Fibroblast of lung (primary cell): ENCODE data around the gene TBC1D10B. TPM values are rescaled to one million over a fixed set of nuclear protein-coding genes. Genes with fewer than 3 reads are reported as not detected.

Experiments
- DNase-seq, 2 donors: peaks; one replicate each; pipeline versions ENCODE4 v3.0.0 to v3.0.0-alpha.2; 2010; ENCODE audit warnings: low read depth in 2 of 2
- H2AFZ ChIP-seq: 2 replicates; pipeline ENCODE4 v1.5.1; 2012; ENCODE audit warnings: low read length, control low read depth, inconsistent platforms
- H3K27ac ChIP-seq: 2 replicates; pipeline ENCODE4 v1.5.1; 2011; ENCODE audit warnings: low read length, control low read depth; ENCODE audit not compliant: insufficient read depth
- H3K27me3 ChIP-seq: 2 replicates; pipeline ENCODE4 v1.5.1; 2011; ENCODE audit warnings: mild to moderate bottlenecking, low read length; ENCODE audit not compliant: control insufficient read depth, insufficient read depth
- H3K36me3 ChIP-seq: 2 replicates; pipeline ENCODE4 v1.5.1; 2011; ENCODE audit warnings: low read length; ENCODE audit not compliant: control insufficient read depth, insufficient read depth
- H3K4me1 ChIP-seq: 2 replicates; pipeline ENCODE4 v1.5.1; 2011; ENCODE audit warnings: low read length; ENCODE audit not compliant: control insufficient read depth, insufficient read depth; ENCODE audit errors: extremely low read depth
- H3K4me2 ChIP-seq: 2 replicates; pipeline ENCODE4 v1.5.1; 2011; ENCODE audit warnings: low read length, control low read depth; ENCODE audit not compliant: insufficient read depth; ENCODE audit errors: extremely low read depth
- H3K4me3 ChIP-seq, 4 experiments: fragments of 200-600 bp in 1 of 4; sonication (generic) in 1 of 4; replicated peaks in 1 of 4; 2 replicates each; pipeline ENCODE4 v1.5.1; 2011 to 2016; ENCODE audit warnings: low read length in 4 of 4, low read depth in 3 of 4, mild to moderate bottlenecking in 3 of 4, control low read depth in 2 of 4, inconsistent platforms in 1 of 4, mixed read lengths in 1 of 4; ENCODE audit not compliant: insufficient read depth in 1 of 4; ENCODE audit errors: control extremely low read depth in 1 of 4
- H3K79me2 ChIP-seq: 2 replicates; pipeline ENCODE4 v1.5.1; 2012; ENCODE audit warnings: mild to moderate bottlenecking, low read length, inconsistent platforms; ENCODE audit not compliant: control insufficient read depth, insufficient read depth
- H3K9ac ChIP-seq: 2 replicates; pipeline ENCODE4 v1.5.1; 2011; ENCODE audit warnings: mild to moderate bottlenecking, low read length, control low read depth; ENCODE audit not compliant: insufficient read depth
- H3K9me3 ChIP-seq: 2 replicates; pipeline ENCODE4 v1.5.1; 2012; ENCODE audit warnings: low read depth, low read length; ENCODE audit not compliant: control insufficient read depth, insufficient read depth
- H4K20me1 ChIP-seq: 2 replicates; pipeline ENCODE4 v1.5.1; 2011; ENCODE audit warnings: low read length; ENCODE audit not compliant: control insufficient read depth, insufficient read depth; ENCODE audit errors: extremely low read depth
- EZH2 ChIP-seq: IDR thresholded peaks from 2 replicates; pipeline ENCODE4 v1.5.1; 2012; ENCODE audit warnings: low read length, control low read depth, mild to moderate bottlenecking; ENCODE audit errors: missing control alignments
- polyA plus RNA-seq, 2 donors: library from polyadenylated mRNA; depleted of rRNA in 1 of 2; stranded (reverse) in 1 of 2; unstranded in 1 of 2; fragments of >200 nt; gene quantifications; 2 replicates each; pipeline ENCODE4 v1.2.1, GENCODE V29; 2011 to 2012; ENCODE audit warnings: missing spikeins in 1 of 2
- total RNA-seq: library from RNA; depleted of rRNA; stranded (reverse); fragments of >200 nt; gene quantifications from 2 replicates; pipeline ENCODE4 v1.2.1, GENCODE V29; 2014
- TF ChIP-seq, protein P1 (sequence below), 2 donors: IDR thresholded peaks in 1 of 2; conservative IDR thresholded peaks in 1 of 2; 1 replicate in 1 of 2; 2 replicates in 1 of 2; pipeline ENCODE4 v1.5.1; 2011 to 2012; ENCODE audit warnings: low read length in 2 of 2, control low read depth in 1 of 2, inconsistent platforms in 1 of 2, low read depth in 1 of 2, mild to moderate bottlenecking in 1 of 2

TBC1D10B gene
- total and polyA plus RNA-seq, 2 donors (not counting 1 experiment from before 2014, with no cell fraction given) = 14.8 to 29.6 TPM

DNA sequence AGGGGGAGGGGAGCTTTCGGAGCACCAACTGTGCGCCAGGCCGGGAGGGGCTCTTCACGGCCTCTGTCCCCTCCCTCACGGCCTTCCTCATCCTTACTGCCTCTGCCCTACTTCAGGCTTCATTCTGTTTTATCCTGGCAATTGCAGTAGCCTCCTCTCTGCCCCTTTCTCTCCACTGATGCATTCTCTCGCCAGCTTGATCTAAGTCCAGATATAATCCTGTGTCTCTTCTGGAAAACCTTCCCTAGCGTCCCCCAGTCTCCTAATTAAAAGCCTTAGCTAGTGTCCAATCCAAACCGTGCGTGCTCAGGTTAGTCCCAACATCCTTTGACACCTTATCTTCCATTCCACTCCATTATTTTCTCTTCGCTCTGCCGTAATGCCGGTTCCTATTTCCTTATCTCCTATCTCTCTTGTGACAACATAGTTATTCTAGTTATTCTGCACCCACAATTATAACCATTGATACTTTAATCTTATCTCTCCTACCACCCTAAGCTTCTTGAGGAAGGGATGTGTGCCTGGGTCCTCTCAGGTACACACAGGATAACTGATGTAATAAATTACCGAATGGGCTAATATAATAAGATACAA lies 25.8 kb upstream of the TBC1D10B start:
- Histone ChIP-seq H3K27ac (no peak overlapping the region), H3K27me3 (no peaks in the 10 kb centered on the region), H3K4me3 (peak overlapping the region; percentile 72 to 87 (median 76)), H3K9me3 (no peaks in the 10 kb centered on the region), H3K36me3 (peaks cover 7% of the 10 kb centered on the region), H3K9ac (peak overlapping the region; percentile 65), H3K79me2 (no peaks in the 10 kb centered on the region), H2AFZ (peak overlapping the region; percentile 79), H3K4me2 (peak overlapping the region; percentile 84), H4K20me1 (no peaks in the 10 kb centered on the region), H3K4me1 (peaks cover 14% of the 10 kb centered on the region)
- no peak for DNase-seq
- TF ChIP-seq EZH2 = no peak
- TF ChIP-seq, protein P1, sequence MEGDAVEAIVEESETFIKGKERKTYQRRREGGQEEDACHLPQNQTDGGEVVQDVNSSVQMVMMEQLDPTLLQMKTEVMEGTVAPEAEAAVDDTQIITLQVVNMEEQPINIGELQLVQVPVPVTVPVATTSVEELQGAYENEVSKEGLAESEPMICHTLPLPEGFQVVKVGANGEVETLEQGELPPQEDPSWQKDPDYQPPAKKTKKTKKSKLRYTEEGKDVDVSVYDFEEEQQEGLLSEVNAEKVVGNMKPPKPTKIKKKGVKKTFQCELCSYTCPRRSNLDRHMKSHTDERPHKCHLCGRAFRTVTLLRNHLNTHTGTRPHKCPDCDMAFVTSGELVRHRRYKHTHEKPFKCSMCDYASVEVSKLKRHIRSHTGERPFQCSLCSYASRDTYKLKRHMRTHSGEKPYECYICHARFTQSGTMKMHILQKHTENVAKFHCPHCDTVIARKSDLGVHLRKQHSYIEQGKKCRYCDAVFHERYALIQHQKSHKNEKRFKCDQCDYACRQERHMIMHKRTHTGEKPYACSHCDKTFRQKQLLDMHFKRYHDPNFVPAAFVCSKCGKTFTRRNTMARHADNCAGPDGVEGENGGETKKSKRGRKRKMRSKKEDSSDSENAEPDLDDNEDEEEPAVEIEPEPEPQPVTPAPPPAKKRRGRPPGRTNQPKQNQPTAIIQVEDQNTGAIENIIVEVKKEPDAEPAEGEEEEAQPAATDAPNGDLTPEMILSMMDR (conservative IDR thresholded peaks at IDR 0.05 in 1 of 2, IDR thresholded peaks at IDR 0.05 in 1 of 2; ENCODE audit: low read depth in 1 of 2, low read length in 2 of 2) = no peak

DNA sequence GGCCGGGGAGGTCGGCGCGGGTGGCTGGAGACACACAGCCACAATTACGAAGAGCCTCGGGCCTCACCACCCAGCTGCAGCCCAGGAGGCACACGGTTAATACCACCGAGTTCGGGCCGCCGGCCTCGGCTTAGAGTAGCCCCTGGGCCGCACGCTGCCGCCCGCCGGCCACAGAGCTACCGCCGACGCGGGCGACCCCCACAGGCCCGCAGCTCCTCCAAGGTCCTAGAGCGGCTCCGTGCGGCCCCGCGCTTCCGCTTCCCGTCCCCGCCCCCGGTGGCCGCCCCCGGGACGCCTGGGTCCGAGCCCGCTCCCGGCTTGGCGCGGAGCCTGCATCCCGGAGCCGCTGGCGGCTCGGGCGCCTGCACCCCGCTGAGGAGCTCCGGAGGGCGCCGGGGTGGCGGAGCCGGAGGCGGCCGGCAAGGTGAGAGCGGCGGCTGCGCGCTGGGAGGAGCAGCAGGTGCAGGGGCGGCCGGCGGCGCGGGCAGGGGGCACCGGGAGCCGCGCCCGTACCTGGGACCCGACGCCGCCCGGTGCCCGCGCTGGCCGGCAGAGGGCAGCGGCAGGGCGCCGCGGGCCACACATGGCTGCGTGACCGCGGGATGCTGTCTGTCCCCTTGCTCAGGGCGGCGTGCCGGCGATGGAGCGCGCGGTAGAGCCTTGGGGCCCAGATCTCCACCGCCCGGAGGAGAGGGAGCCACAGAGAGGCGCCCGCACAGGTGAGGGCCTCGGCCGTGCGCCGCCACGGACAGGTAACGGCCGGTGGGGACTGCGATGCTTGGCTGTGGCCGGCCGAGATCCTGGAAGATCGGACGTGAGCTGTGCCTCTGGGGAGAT lies 25.1 kb upstream of the TBC1D10B start, which contains the start of gene ZNF48:
TSS of gene ZNF48 (plus strand) at position 266 of the 837 bp plus-strand sequence. CDS start at position 641, 375 bp downstream.
- H3K4me1 ChIP-seq = peaks cover 14% of the 10 kb centered on the region
- no peaks in the 10 kb centered on the region for H3K9me3 ChIP-seq
- no peaks in the 10 kb centered on the region for H3K27me3 ChIP-seq
- peak within 1 kb of the TSS; percentile 72 to 87 (median 76) for H3K4me3 ChIP-seq
- TF ChIP-seq, protein P1 (conservative IDR thresholded peaks at IDR 0.05 in 1 of 2, IDR thresholded peaks at IDR 0.05 in 1 of 2; ENCODE audit: low read depth in 1 of 2, low read length in 2 of 2) = peak in 1 of 2 donors; percentile 11
- TF ChIP-seq EZH2 = no peak
- DNase-seq = peak; percentile 90 to 91
- H4K20me1 ChIP-seq = no peaks in the 10 kb centered on the region
- H2AFZ ChIP-seq = peak within 1 kb of the TSS; percentile 79
- H3K4me2 ChIP-seq = peak within 1 kb of the TSS; percentile 96
- peak within 1 kb of the TSS; percentile 65 for H3K9ac ChIP-seq
- no peaks in the 10 kb centered on the region for H3K79me2 ChIP-seq
- peaks cover 7% of the 10 kb centered on the region for H3K36me3 ChIP-seq
- peak within 1 kb of the TSS; percentile 48 for H3K27ac ChIP-seq

DNA sequence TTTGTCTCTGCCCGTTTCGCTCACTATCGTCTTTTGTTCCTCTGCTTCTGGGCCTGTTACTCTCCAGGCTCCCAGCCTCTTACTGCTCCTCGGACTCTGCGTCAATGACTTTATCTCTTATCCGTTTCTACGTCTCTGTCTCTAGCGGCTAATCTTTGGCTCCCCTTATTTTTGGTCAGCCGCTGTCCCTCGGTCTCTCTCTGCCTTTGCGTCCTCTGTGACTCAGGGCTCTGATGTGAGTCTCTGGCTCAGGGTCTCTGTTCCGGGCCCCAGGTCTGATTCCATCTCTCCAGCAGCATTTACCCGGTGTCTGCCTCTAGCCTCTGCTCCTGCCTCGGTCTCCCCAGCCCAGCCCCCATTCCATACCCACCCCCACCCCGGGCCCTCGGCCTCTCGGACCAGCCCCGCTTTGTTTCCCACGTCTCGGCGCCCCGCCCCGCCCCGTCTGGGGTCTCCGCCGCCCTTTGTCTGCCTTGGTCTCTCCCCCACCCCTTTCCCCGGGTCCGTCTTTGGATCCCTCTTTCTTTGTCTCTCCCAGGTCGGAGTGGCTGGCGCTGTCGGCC lies 24.4 kb upstream of the TBC1D10B start:
- Histone ChIP-seq H3K27me3 (no peaks in the 10 kb centered on the region), H3K27ac (peak overlapping the region; percentile 48), H3K4me3 (peak overlapping the region; percentile 49 to 73 (median 63)), H3K36me3 (peaks cover 7% of the 10 kb centered on the region), H3K79me2 (no peaks in the 10 kb centered on the region), H3K9ac (peak overlapping the region; percentile 65), H4K20me1 (no peaks in the 10 kb centered on the region), H3K9me3 (no peaks in the 10 kb centered on the region), H3K4me1 (peaks cover 8% of the 10 kb centered on the region), H2AFZ (peak overlapping the region; percentile 44), H3K4me2 (peak overlapping the region; percentile 96)
- TF ChIP-seq EZH2 = no peak
- peak in 1 of 2 donors; percentile 62 for DNase-seq
